NCI-H1092 treated with DMSO at 0.1 percent for 48 hours (cell line): ENCODE data around the gene TMEM39B.
"Not testable (repeated sequence)": the region's sequence is repeated elsewhere in the genome, so short reads cannot be mapped to it uniquely, and the experiment has no call there.

Experiments used
- DNase-seq: peaks from one replicate; lab custom pipeline; 2025; lab: John Stamatoyannopoulos, UW

The TMEM39B gene

DNA sequence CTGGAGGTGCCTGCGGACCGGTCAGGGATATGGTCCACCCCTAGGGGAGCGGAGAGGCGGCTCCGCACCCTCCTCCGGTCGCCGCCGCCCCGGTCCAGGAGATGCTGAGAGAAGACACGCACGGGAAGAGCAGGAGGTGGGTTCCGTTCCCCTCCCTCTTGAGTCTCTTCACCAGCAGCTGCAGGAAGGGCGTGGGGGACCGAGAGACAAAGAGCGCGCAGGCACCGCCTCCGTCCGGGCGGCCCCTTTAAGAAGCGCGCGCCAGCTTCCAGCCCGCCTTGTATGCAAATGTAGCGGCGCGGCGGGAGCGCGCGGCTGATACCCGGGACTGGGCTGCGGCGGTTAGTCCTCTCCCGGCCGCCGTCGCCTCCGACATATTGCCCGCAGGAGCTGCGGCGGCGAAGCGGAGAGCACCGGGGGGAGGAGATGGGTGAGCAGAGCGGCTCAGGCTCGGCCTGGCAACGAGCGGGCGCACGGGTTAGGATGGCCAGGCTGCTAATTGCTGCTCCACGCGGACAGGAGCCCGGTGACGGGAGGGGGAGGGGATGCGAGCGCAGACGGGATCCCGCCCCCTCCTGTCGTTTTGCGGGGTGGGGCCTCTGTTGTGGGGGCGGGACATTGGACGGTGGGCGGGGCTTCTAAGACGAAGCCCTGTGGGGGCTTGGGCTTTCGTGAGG, at the start of gene TMEM39B:
TSS of gene TMEM39B (plus strand) at position 318 of the 677 bp plus-strand sequence. CDS start at position 427, 109 bp downstream.
- peak; percentile 99 for DNase-seq

DNA sequence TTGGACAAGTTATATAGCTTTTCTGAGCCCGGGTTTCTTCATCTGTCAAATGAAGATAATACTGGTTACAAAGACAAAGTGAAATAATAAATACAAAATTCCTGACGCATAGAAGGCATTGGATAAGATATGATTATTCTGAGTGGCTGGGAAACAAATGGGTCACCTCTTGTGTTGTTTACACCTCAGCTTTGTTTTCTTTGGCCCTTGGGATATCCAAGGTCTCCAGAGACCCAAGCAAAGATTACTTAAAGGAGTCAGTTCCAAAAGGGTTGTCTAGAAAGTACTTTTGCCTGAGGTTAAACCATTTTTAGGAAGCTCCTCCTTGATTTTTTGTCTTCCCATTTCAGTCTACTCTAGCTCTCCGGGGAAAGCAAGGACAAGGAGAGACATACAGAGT, 49.4 kb upstream of the TMEM39B start:
- DNase-seq: no peak

DNA sequence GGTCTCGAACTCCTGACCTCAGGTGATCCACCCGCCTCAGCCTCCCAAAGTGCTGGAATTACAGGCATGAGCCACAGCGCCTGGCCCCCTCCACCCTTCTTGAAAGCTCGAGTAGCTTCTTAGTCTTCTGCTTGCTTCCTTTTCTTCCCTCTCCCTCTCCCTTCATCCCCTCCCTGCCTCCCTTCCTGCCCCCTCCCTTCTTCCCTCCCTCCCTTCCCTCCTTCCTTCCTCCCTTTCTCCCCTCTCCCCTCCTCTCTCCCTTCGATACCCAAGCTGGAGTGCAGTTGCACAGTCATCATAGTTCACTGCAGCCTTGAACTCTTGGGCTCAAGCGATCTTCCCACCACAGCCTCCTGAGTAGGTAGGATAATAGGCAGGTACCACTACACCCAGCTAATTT, 47.2 kb upstream of the TMEM39B start:
- no peak for DNase-seq

DNA sequence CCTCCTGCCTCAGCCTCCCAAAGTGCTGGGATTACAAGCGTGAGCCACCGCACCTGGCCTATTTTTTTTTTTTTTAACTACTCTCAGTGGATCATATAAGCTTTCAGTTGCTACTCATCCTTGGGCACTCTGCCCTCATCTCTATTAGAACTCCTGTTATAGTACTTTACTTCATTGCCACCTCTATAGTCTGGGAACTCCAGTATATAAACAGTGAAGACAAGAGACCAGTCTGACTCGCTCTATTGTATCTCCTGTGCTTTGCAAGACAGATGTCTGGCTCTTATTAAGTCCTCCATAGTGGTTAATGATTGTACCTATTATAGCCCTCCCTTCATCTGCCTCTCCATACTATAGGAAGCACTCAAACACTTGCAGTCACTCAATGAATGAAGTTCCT, 44.0 kb upstream of the TMEM39B start:
- no peak for DNase-seq

DNA sequence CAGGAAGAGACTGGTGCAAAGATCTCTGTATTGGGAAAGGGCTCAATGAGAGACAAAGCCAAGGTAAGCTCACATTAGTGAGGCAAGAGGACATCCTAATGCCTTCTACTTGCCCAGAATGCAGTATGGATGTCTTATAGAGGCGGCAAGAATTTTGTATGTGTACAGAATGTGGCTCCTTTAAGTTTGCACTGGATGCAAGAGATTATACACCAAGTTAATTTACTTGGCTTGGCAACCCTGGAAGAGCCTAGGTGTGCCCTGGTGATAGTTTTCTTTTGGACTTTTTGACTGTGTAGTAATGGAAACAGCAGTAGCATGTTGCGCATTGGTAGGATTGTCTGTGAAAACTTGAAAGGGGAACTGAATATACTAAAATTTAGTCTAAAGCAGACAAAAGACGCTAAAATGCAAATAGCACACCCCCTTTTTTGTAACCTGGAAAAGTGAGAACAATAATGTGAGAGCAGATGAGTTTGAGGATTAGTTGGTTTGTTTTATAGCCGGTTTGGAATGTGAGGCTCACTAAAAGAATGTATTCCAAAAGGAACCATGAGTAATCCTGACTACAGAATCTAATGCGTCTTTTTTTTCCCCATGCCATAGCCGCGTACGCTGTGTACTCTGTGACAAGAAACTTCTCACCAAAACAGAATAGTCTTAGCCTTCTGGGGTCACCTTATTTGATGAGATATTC, 41.0 kb upstream of the TMEM39B start:
- DNase-seq: no peak

DNA sequence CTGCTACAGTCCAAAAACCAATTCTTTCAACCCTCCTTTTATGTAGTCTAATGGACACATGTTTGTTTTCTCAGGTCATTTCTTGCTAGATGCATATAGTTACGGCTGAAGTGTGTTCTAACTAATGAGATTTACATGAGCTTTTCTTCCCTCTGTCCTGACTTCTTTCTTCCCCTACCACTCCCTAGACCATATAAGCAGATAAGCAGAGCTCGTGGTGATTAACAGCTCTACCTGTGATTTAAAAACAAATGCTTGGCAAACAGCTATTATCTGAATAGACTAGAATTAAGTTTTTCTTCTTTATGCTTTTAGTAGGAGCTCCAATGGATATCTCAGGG, 40.5 kb upstream of the TMEM39B start:
- no peak for DNase-seq

DNA sequence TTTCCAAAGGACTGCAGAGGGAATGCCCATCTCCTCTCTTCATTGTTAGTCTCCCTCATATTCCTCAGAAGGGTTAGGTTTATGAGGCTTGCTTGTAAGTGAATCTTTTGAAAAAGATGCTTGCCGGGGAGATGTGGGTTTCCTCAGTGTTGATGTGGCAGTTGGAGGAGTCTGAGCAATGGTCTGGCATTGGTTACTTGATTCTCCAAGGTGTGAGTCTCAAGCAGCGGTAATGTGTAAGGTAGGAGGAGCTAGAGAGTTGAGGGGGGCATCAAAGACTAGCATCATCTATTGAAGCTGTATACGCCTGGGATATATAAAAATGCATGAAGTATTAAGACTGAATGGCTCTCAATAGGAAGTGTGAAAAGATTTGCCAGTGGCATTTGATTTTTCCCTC, 37.6 kb upstream of the TMEM39B start:
- DNase-seq: no peak

DNA sequence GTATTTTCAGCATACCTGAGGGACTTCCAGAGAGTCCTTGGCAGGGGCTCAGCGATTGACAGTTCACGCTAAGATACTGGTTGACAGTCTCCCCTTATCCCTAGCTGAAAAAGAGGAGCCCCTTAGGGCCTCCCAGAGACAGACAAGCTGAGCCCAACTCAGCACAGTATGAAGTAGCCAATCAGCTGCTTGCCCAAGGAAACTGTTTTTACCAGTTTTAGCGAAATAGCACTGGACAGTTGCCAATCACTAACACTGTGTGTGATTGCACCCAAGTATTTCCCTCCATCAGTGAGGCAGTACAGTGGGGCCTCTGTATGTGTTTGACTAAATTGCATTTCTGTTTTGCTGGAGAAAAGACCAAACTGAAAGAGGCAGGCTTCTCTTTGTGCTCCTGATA, 32.0 kb upstream of the TMEM39B start:
- no peak for DNase-seq

DNA sequence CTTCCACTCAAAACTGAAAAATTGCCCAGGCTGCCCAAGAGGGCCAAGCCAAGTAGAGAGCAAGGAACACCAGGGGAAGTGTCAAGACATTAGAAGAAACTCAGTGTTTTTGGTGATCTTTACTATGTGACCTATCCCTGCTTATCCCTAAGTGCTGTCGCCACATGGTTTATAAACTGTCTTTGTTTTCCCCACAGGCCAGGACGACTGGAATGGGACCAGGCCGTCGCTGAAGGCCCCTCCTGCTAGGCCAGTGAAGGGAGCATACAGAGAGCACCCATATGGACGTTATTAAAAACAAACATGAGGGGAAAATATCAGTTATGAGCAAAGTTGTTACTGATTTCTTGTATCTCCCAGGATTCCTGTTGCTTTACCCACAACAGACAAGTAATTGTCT, 30.4 kb upstream of the TMEM39B start:
- DNase-seq: no peak

DNA sequence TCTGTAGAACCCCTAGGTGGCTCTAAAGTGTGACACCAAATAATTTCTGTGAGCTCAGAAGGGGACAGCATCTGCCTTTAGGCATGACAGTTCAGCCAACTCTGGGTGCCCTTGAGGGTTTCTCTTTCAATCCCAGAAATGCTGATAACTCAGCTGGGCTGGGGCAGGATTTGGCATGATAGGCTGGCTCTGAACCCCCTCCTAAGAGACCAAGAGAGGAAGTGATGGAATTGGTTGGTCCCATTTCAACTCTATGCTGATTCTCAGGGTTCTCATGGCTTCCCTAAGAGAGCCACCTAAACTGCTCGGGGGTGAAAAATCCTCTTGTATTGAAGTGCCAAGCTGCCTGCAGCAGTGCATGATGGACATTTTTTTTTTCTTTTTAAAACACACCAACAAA, 28.5 kb upstream of the TMEM39B start:
- DNase-seq: no peak

DNA sequence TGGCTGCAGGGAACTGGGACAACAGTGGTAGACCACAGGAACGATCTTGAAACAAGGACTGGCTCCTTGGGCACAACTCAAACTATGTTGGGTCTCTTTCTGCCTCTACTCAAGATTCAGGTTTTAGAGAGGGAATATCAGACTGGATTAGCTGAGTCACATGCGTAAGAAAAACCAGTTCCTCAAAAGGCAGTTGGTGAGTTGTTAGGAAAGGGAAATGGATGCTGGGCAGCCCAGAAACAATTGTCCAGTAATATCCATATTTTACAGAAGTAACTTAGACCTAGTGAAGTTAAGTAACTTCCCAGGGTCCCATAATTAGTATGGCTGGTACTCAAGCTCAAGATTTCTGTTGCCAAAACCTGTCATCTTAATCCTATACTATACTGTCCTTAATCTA, 27.0 kb upstream of the TMEM39B start:
- DNase-seq: no peak

DNA sequence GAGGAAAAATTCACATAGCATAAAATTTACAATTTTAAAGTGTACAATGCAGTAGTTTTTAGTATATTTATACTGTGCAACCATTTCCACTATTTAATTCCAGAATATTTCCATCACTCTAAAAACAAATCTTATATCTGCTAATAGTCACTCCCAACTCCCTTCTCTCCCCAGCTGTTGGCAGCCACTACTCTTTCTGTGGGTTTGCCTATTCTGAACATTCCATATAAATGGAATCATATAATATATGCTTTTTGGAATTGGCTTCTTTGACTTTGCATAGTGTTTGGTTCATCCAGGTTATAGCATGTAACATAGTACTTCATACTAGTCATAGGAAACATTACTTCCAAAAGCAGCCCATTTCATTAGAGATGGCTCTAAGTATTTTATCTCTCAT, 25.0 kb upstream of the TMEM39B start:
- DNase-seq: no peak

DNA sequence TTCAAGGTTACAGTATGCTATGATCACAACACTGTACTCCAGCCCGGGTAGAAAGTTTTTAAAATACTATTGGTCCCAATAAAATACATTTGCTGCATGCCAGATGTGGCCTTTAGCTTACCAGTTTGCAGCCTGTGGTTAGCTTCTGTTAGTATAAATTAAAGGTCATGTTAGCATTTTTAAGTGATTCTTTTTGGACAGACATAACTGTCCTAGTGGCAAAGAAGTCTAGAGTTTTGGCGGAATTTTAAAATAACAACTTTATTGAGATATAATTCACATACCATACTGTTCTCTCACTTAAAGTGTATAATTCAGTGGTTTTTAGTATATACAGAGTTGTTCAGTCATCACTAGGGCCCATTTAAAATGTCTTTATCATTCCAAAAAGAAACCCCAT, 24.3 kb upstream of the TMEM39B start:
- no peak for DNase-seq

DNA sequence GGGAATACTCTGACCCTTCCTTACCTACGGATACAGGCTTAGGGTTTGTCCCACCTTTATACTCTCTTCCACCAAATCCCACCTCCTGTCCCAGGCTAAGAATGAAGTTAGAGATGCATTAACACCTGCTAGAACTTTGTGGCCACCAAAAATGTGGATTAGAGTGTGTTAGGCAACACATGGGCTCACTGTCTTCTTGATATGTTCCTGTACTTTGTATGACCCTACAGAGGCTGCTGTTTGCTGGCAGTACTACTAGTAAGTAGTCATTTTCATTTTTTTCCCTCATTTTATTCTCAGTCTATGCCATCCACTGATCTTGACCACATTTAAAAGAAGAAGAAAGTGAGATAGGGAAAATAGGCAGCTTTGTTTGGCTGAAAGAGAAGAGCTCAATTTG, 21.0 kb upstream of the TMEM39B start:
- DNase-seq: no peak

DNA sequence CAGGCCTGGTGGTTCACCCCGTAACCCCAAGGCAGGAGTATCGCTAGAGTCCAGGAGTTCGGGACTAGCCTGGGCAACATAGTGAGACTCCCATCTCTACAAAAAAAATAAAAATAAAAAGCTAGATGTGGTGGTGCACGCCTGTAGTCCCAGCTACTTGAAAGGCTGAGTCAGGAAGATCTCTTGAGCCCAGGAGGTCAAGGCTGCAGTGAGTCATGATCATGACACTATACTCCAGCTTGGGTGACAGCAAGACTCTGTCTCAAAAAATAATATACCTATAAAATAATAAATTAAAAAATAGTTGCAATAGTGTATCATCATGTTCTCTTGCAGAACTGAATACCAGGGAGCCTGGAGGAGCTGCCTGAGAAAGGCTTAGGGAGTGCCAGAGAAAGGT, 19.9 kb upstream of the TMEM39B start:
- DNase-seq: no peak

DNA sequence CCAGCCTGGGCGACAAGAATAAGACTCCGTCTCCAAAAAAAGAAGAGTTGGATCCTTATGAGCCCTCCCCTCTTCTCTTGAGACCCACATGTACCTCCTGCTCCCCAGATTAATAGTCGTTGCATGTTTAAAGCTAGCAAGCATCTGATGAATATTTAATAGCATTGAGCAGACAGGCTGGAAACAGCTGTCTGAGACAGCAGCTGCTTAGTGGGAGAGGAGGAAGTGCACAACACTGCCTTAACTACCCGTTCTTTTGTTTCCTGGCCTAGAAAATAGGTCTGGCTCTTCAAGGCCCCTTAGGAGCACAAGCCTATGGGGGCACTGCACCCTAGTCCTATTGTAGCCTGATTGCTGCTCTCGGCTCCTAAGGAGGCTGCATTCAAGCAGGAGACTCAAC, 17.3 kb upstream of the TMEM39B start:
- no peak for DNase-seq

DNA sequence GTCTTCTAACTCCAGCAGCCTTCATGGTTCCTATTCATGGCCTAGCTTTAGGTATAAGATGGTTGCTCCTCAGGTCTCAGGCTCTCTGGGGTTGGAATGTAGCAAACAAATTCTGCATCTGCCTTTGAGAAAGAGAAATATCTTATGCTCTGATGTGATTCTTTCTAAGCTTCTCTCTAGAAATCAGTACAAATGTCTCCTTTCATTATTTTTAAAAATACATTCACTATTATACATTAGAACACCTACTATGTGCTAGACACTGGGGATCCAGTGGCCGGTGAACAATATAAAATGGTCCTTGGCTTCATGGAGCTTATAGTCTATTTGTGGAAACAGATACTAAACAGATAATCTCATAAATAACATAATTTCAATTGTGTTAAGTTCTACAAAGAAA, 16.1 kb upstream of the TMEM39B start:
- DNase-seq: no peak

DNA sequence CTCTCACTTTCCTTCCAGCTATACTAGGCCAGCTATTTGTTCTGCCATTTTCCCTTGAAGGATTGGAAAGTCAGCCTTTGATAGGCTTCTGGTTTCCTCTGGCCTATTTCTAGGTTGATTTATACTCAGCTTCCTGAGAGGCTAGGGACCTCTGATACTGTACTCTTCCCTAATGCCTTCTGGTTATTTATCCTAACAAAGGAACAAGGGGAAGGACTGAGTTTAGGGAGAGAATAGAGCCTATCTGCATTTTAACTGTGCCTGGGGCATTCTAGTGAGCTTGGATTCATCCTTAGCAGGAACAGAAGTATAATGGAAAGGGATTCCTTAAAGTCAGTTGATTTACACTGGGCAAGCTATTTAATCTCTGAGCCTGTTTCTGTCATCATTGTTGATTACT, 11.8 kb upstream of the TMEM39B start:
- DNase-seq: no peak

DNA sequence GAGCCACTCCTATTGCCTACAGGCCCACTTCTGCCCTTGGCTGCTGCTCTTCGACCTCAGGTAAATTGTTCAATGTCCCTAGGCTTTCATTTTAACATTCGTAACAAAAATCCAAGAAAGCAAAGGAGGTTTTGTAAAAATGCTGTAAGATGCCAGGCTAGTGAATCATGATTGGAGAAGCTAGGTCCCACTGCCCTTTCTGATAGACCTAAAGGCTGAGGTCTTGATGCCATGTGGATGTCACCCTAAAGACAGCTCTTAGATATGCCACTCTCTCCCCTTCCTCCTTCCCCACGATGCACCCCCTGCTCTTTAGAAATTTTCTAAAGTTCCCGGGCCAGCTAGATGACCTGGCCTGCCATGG, 9.9 kb upstream of the TMEM39B start:
- no peak for DNase-seq

DNA sequence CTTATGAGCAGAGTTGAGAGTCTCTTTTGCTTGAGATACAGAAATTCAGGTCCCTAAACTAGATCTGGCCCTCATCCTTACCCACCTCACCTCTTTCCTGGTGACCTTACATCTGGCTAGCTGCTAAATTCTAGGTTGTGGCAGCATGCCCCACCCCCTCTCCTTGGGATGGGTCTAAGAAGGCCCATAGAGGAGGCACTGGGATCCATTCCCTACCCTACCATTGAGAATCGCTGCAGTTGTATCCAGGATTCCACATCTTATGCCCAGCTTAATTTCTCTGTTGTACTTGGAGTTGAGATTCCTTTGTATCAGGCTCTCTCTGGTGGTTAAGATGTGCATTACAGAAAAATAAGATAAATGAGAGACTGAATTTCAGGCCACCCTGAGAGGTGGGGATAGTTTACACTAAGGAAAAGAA, 9.5 kb upstream of the TMEM39B start:
- DNase-seq: peak; percentile 65

DNA sequence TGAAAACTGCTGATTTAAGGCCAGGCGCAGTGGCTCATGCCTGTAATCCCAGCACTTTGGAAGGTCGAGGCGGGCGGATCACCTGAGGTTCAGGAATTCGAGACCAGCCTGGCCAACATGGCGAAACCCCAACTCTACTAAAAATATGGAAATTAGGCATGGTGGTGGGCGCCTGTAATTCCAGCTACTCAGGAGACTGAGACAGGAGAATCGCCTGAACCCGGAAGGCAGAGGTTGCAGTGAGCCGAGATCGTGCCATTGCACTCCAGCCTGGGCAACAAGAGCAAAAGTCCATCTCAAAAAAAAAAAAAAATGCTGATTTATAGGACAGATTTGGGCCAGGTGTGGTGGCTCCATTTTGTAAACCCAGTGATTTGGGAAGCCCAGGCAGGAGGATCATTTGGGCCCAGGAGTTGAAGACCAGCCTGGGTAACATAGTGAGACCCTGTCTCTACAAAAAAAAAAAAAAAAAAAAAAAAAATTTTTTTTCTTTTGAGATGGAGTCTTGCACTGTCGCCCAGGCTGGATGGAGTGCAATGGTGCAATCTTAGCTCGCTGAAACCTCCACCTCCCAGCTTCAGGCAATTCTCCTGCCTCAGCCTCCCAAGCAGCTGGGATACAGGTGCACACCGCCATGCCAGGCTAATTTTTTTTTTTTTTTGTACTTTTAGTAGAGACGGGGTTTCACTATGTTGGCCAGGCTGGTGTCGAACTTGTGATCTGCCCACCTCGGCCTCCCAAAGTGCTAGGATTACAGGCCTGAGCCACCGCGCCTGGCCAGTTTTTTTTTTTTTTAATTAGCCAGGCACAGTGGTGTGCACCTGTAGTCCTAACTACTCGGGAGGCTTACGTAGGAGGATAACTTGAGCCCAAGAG, 6.9 kb upstream of the TMEM39B start:
- not testable (repeated sequence) for DNase-seq

DNA sequence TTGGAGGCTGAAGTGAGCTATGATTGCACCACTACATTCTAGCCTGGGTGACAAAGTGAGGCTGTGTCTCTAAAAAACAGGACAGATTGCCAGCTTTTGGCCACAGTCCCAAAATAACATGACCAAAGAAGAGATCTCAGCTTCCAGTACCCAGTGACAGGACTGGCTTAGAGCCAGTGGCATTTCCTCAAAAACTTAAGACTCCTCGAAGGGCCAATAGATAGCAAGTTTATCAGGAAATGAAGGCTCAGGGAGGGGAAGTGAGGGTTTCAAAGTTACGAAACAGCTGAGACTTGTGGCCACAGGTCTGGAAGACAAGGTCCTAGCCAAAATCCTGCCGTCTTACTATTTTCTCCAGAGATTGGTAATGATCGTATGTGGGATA, 6.3 kb upstream of the TMEM39B start:
- peak; percentile 14 for DNase-seq

DNA sequence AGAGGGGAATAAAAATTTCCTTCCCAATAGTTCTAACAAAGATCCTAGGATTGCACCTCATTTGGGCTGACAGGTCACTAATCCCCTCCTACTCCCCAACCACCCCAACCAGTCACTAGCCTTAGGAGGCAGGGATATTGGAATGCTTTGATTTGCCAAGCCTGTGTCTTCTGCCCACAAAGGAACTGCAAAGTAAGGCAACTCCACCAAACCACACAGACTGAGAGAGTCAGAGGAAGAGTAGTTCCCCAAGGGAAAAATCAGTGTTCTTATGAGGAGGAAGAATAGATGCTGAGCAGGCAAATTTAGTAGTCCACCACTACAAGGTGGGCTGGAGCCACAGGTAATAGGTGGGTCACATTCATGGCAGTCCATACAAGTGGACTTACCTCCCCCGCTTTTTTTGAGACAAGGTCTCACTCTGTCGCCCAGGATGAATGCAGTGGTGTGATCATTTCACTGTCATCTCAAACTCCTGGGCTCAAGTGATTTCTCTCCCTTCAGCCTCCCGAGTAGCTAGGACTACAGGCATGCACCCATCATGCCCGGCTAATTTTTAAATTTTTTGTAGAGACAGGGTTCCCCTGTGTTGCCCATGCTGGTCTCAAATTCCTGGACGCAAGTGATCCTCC, 3.7 kb upstream of the TMEM39B start:
- no peak for DNase-seq
